DMS 273 treated with DMSO at 0.1 percent for 48 hours (cell line): Measurements from ENCODE around the gene CCDC3.

ENCODE experiments used
- DNase-seq: peaks from one replicate; lab custom pipeline; 2025; lab: John Stamatoyannopoulos, UW

Gene CCDC3

GRCh38 chr10:12922117-12922900 is 79.2 kb downstream of the CCDC3 start:
- no peak for DNase-seq

- DNase-seq = no peak
These were observed 80.3 kb downstream of the CCDC3 start for GRCh38 chr10:12921163-12921562.

GRCh38 chr10:12919574-12919973 is 81.9 kb downstream of the CCDC3 start:
- DNase-seq = no peak

GRCh38 chr10:12916587-12916986 is 84.9 kb downstream of the CCDC3 start:
- no peak for DNase-seq

GRCh38 chr10:12915637-12916168 is 85.8 kb downstream of the CCDC3 start:
- DNase-seq = no peak

GRCh38 chr10:12914111-12914510 is 87.4 kb downstream of the CCDC3 start:
- no peak for DNase-seq

- no peak for DNase-seq
These were observed 89.7 kb downstream of the CCDC3 start for GRCh38 chr10:12911795-12912194.

GRCh38 chr10:12910835-12911234 is 90.7 kb downstream of the CCDC3 start:
- no peak for DNase-seq

GRCh38 chr10:12909836-12910185 is 91.7 kb downstream of the CCDC3 start:
- no peak for DNase-seq

- no peak for DNase-seq
These were observed 92.2 kb downstream of the CCDC3 start for GRCh38 chr10:12909182-12909835.

- no peak for DNase-seq
These were observed 92.7 kb downstream of the CCDC3 start for GRCh38 chr10:12908773-12909172.

GRCh38 chr10:12907656-12908055 is 93.9 kb downstream of the CCDC3 start:
- DNase-seq = no peak

GRCh38 chr10:12906051-12906541 is 95.4 kb downstream of the CCDC3 start:
- no peak for DNase-seq

GRCh38 chr10:12905067-12905466 is 96.4 kb downstream of the CCDC3 start:
- DNase-seq = no peak

- DNase-seq = no peak
These were observed 98.6 kb downstream of the CCDC3 start for GRCh38 chr10:12902851-12903358.

GRCh38 chr10:12902135-12902572 is 99.4 kb downstream of the CCDC3 start:
- DNase-seq = no peak

GRCh38 chr10:12899546-12899945 is 102.0 kb downstream of the CCDC3 start:
- DNase-seq = no peak

- no peak for DNase-seq
These were observed 103.2 kb downstream of the CCDC3 start for GRCh38 chr10:12898271-12898670.

- no peak for DNase-seq
These were observed 104.2 kb downstream of the CCDC3 start for GRCh38 chr10:12897278-12897677.

GRCh38 chr10:12896251-12896650 is 105.3 kb downstream of the CCDC3 start:
- DNase-seq = no peak

- no peak for DNase-seq
These were observed 108.6 kb downstream of the CCDC3 start for GRCh38 chr10:12892924-12893323.

- no peak for DNase-seq
These were observed 110.6 kb downstream of the CCDC3 start for GRCh38 chr10:12890958-12891357.

GRCh38 chr10:12888470-12888869 is 113.0 kb downstream of the CCDC3 start:
- no peak for DNase-seq
